IMR-90 (cell line): ENCODE data around the gene PRIMA1. TPM values are rescaled to one million over a fixed set of nuclear protein-coding genes. Genes with fewer than 3 reads are reported as not detected.

Experiments
- ATAC-seq: fragments of 200-7000 bp; cut with Tn5 transposase; 2 replicates; pipeline ENCODE4 v1.9.1; 2020; ENCODE audit warnings: low read depth, mild to moderate bottlenecking, moderate library complexity
- BruUV-seq: library from RNA; stranded (reverse); fragments of 400-500 nt; replicated peaks from 2 replicates; lab custom pipeline; 2021; lab: Mats Ljungman, UMichigan
- CTCF ChIA-PET: fragments of 300-600 bp; formaldehyde crosslinking; extraction: SDS; loops from one replicate; lab custom pipeline; 2021; ENCODE audit warnings: antibody characterized with exemption; lab: Yijun Ruan, JAX
- POLR2A ChIA-PET: fragments of 300-600 bp; sonication (Branson Sonifier 250); formaldehyde crosslinking; loops from one replicate; lab custom pipeline; 2022; ENCODE audit warnings: antibody characterized with exemption; ENCODE audit not compliant: unreplicated experiment; lab: Charles Lee
- DNase-seq: peaks from one replicate; pipeline ENCODE4 v3.0.0; 2013
- H2AFZ ChIP-seq: replicated peaks from 2 replicates; pipeline ENCODE3; 2013; ENCODE audit warnings: low read length, mild to moderate bottlenecking; ENCODE audit not compliant: poor library complexity
- H2AK5ac ChIP-seq: 2 replicates; pipeline ENCODE4 v1.6.1; 2013; ENCODE audit warnings: low read depth, low read length, inconsistent platforms
- H2AK9ac ChIP-seq: replicated peaks from 2 replicates; pipeline ENCODE3; 2013; ENCODE audit warnings: mild to moderate bottlenecking, low read depth, low read length, moderate library complexity; ENCODE audit not compliant: poor library complexity
- H2BK120ac ChIP-seq: 2 replicates; pipeline ENCODE4 v1.6.1; 2013; ENCODE audit warnings: low read depth, low read length, inconsistent platforms
- H2BK15ac ChIP-seq: 3 replicates; pipeline ENCODE4 v1.6.1; 2013; ENCODE audit warnings: low read depth, low read length, inconsistent platforms
- H2BK20ac ChIP-seq: 2 replicates; pipeline ENCODE4 v1.6.1; 2013; ENCODE audit warnings: low read depth, mild to moderate bottlenecking, inconsistent platforms, low read length, moderate library complexity
- H2BK5ac ChIP-seq: 2 replicates; pipeline ENCODE4 v1.6.1; 2013; ENCODE audit warnings: mild to moderate bottlenecking, low read depth, low read length, inconsistent platforms; ENCODE audit not compliant: poor library complexity, severe bottlenecking
- H3K14ac ChIP-seq: replicated peaks from 2 replicates; pipeline ENCODE4 v1.6.1; 2013; ENCODE audit warnings: low read depth, low read length, inconsistent platforms
- H3K18ac ChIP-seq: 2 replicates; pipeline ENCODE4 v1.6.1; 2013; ENCODE audit warnings: low read depth, low read length, control low read depth
- H3K23ac ChIP-seq: 2 replicates; pipeline ENCODE4 v1.6.1; 2013; ENCODE audit warnings: low read depth, low read length, inconsistent platforms
- H3K27ac ChIP-seq: 2 replicates; pipeline ENCODE4 v1.5.1; 2013; ENCODE audit warnings: mild to moderate bottlenecking, control low read depth, low read length; ENCODE audit not compliant: insufficient read depth
- H3K27me3 ChIP-seq: 2 replicates; pipeline ENCODE4 v1.6.1; 2013; ENCODE audit warnings: low read length; ENCODE audit not compliant: control insufficient read depth, insufficient read depth
- H3K36me3 ChIP-seq: 2 replicates; pipeline ENCODE4 v1.6.1; 2013; ENCODE audit warnings: low read length, mixed read lengths; ENCODE audit not compliant: control insufficient read depth, insufficient read depth
- H3K4ac ChIP-seq: 2 replicates; pipeline ENCODE4 v1.6.1; 2013; ENCODE audit warnings: low read depth, low read length, inconsistent platforms
- H3K4me1 ChIP-seq: 2 replicates; pipeline ENCODE4 v1.6.1; 2013; ENCODE audit warnings: low read length, mixed read lengths; ENCODE audit not compliant: control insufficient read depth, insufficient read depth
- H3K4me2 ChIP-seq: 2 replicates; pipeline ENCODE4 v1.6.1; 2013; ENCODE audit warnings: low read depth, mild to moderate bottlenecking, control low read depth, low read length, moderate library complexity
- H3K4me3 ChIP-seq: 2 replicates; pipeline ENCODE4 v1.5.1; 2013; ENCODE audit warnings: low read depth, mild to moderate bottlenecking, control low read depth, low read length, moderate library complexity; ENCODE audit not compliant: insufficient read depth
- H3K56ac ChIP-seq: 2 replicates; pipeline ENCODE4 v1.6.1; 2013; ENCODE audit warnings: low read length, inconsistent platforms; ENCODE audit not compliant: insufficient read depth; ENCODE audit errors: extremely low read depth
- H3K79me1 ChIP-seq, 2 experiments: 2 replicates each; pipeline ENCODE4 v1.6.1; 2013; ENCODE audit warnings: low read length in 2 of 2, inconsistent platforms in 1 of 2, low read depth in 1 of 2
- H3K9ac ChIP-seq: 2 replicates; pipeline ENCODE4 v1.6.1; 2013; ENCODE audit warnings: low read depth, low read length, control low read depth
- H3K9me1 ChIP-seq: 2 replicates; pipeline ENCODE4 v1.6.1; 2013; ENCODE audit warnings: low read length, inconsistent platforms; ENCODE audit not compliant: insufficient read depth
- H3K9me3 ChIP-seq: 2 replicates; pipeline ENCODE4 v1.6.1; 2013; ENCODE audit warnings: low read length; ENCODE audit not compliant: control insufficient read depth, insufficient read depth
- H4K20me1 ChIP-seq: 2 replicates; pipeline ENCODE4 v1.6.1; 2013; ENCODE audit warnings: low read length, inconsistent platforms; ENCODE audit not compliant: insufficient read depth
- H4K5ac ChIP-seq: 2 replicates; pipeline ENCODE4 v1.6.1; 2013; ENCODE audit warnings: mild to moderate bottlenecking, low read depth, low read length, control low read depth
- H4K8ac ChIP-seq, 2 experiments: 2 replicates each; pipeline ENCODE4 v1.6.1; 2013; ENCODE audit warnings: low read depth in 2 of 2, low read length in 2 of 2, control low read depth in 1 of 2, inconsistent platforms in 1 of 2
- H4K91ac ChIP-seq: 2 replicates; pipeline ENCODE4 v1.6.1; 2013; ENCODE audit warnings: low read depth, low read length, inconsistent platforms; ENCODE audit not compliant: insufficient read depth
- BHLHE40 ChIP-seq: fragments of 150-350 bp; IDR thresholded peaks from 2 replicates; pipeline ENCODE4 v1.6.1; 2016; ENCODE audit warnings: mild to moderate bottlenecking, low read depth, low read length
- CTCF ChIP-seq: conservative IDR thresholded peaks from 2 replicates; pipeline ENCODE4 v1.5.1; 2012; ENCODE audit warnings: mild to moderate bottlenecking, low read depth, low read length, improper control_type of control experiment
- FOS ChIP-seq: fragments of 150-350 bp; IDR thresholded peaks from 2 replicates; pipeline ENCODE4 v1.6.1; 2016; ENCODE audit warnings: low read depth, low read length
- NFE2L2 ChIP-seq: fragments of 150-350 bp; IDR thresholded peaks from 2 replicates; pipeline ENCODE4 v1.6.1; 2016; ENCODE audit warnings: low read depth, mild to moderate bottlenecking, low read length
- POLR2A ChIP-seq: IDR thresholded peaks from 2 replicates; pipeline ENCODE4 v1.6.1; 2012; ENCODE audit warnings: mild to moderate bottlenecking, low read depth, low read length
- RFX5 ChIP-seq: IDR thresholded peaks from 2 replicates; pipeline ENCODE4 v1.8.0; 2012; ENCODE audit warnings: low read depth, mild to moderate bottlenecking, low read length, moderate library complexity
- SMC3 ChIP-seq: fragments of 150-350 bp; IDR thresholded peaks from 2 replicates; pipeline ENCODE4 v1.6.1; 2016; ENCODE audit warnings: low read depth, mild to moderate bottlenecking, antibody characterized with exemption, low read length, moderate library complexity
- WGBS, 2 experiments: methylation state at CpG; one replicate each; pipeline versions ENCODE4 v1.1.5 to v1.1.7; 2013; ENCODE audit warnings: missing lambda C conversion rate in 2 of 2; ENCODE audit not compliant: insufficient read length in 1 of 2; ENCODE audit errors: extremely low coverage in 2 of 2; 5-methylcytosine and 5-hydroxymethylcytosine counted together
- dilution Hi-C: fragments of 300-500 bp; cut with HindIII; formaldehyde crosslinking; loops from one replicate; pipeline ENCODE4 v1.14.3; 2018; ENCODE audit warnings: low sequenced_read_pairs; ENCODE audit not compliant: unreplicated experiment
- in situ Hi-C: fragments of 300-500 bp; cut with MboI; formaldehyde crosslinking; loops from 3 replicates; pipeline ENCODE4 v1.14.3; 2019; ENCODE audit warnings: low sequenced_read_pairs, inconsistent platforms, mixed read lengths
- intact Hi-C: fragments of 100-400 bp; cut with micrococcal nuclease; formaldehyde crosslinking; loops from 2 replicates; pipeline ENCODE4 v1.10.0; 2022
- polyA plus RNA-seq, 3 experiments: library from polyadenylated mRNA; depleted of rRNA; stranded (reverse); fragments of >200 nt; gene quantifications; 2 replicates each; pipeline ENCODE4 v1.2.3, GENCODE V29; 2012; ENCODE audit warnings: low replicate concordance in 1 of 3
- total RNA-seq: library from RNA; depleted of rRNA; stranded (reverse); fragments of >200 nt; gene quantifications from 2 replicates; pipeline ENCODE4 v1.2.3, GENCODE V29; 2012
- TF ChIP-seq, protein P1 (sequence below): fragments of 150-350 bp; IDR thresholded peaks from 2 replicates; pipeline ENCODE4 v1.6.1; 2017; ENCODE audit warnings: mild to moderate bottlenecking, antibody characterized with exemption, low read length, low read depth

Gene PRIMA1
- total and polyA plus RNA-seq, 2 of the 4 experiments (the other 2 are of a cell fraction), result not detected

DNA sequence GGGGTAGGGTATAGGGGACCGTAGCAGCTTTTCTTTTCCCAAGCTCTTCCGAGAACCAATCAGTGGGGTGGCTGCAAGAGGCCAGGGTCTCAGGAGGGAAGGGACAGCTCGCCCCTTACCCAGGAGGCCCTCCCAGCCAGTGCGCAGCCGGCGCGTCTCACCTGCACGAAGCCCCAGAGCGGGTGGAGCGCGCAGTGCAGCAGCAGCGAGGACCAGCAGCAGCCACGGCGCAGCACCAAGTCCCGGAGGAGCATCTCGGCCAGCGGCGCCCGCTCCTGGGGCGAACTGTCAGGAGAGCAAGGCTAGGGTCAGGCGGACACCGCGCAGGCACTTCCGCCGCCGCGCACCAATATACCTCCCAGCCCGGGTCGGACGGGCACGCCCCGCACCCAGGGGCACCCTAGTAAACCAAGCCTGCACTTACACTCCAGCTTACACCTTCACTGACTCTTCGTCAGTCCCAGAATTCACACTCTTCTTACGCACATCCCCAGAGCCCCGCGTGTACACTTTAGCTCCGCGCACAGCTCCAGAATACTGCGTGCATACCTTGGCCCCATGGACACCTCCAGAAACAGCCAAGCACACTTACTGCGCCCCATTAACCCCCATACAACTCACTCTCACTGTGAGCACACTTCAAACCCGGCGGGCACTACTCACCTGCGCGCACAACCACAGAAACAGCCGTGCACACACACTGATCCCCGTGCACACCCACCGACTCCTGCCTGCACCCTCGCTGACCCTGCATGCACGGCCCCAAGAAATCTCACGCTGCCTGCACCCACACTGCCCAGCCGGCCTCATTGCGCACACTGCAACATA lies 606 bp downstream of the PRIMA1 start (continued):
- TF ChIP-seq POLR2A, result no peak

DNA sequence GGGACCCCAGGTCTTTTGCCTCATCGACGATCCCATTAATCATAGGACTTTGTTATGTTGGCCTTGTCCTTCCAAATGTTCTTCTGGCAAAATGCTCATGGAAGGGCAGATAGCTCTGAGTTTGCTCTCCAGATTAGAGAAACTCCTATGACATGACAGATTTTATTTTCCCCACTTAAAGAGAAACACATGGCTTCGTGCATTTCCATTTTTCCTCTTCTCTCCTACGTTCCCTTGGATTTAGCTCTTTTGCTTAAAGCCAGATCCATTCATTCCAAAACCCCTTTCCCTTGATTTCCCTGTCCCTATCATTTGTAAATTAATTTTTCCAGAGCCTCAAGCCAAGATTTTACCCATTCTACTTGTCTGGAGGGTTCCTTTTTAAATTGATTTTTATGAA lies 2.9 kb downstream of the PRIMA1 start:
- H3K23ac ChIP-seq, result no peak overlapping the region
- H3K4me3 ChIP-seq, result no peak overlapping the region
- H2BK20ac ChIP-seq, result no peak overlapping the region
- no peak overlapping the region for H3K27ac ChIP-seq
- no peak overlapping the region for H3K14ac ChIP-seq
- H3K4ac ChIP-seq, result no peak overlapping the region
- WGBS, 2 experiments, result 25% methylated on average over 2 of the region's 4 CpGs; no CpG with 5 or more reads in 1 of the 2 experiments
- no peaks in the 10 kb centered on the region for H4K20me1 ChIP-seq
- no peak overlapping the region for H3K18ac ChIP-seq
- H3K27me3 ChIP-seq, result peaks cover 11% of the 10 kb centered on the region
- dilution Hi-C loops, result no loop called here
- no peak overlapping the region for H2BK15ac ChIP-seq
- no peak overlapping the region for H2AFZ ChIP-seq
- no peaks in the 10 kb centered on the region for H3K36me3 ChIP-seq
- DNase-seq (no peak), ATAC-seq (no peak)
- in situ Hi-C loops, result no loop called here
- no peak overlapping the region for H2AK9ac ChIP-seq
- no peak overlapping the region for H4K5ac ChIP-seq
- H3K56ac ChIP-seq, result no peak overlapping the region
- H3K4me2 ChIP-seq, result no peak overlapping the region
- H3K4me1 ChIP-seq, result no peaks in the 10 kb centered on the region
- H3K9me3 ChIP-seq, result no peaks in the 10 kb centered on the region; the same call in none of the 2 replicates
- H3K9me1 ChIP-seq, result no peaks in the 10 kb centered on the region
- H2BK120ac ChIP-seq, result no peak overlapping the region
- no peak overlapping the region for H2BK5ac ChIP-seq
- no peak overlapping the region for H3K9ac ChIP-seq
- H4K8ac ChIP-seq, result no peak overlapping the region
- intact Hi-C loops, result no loop called here
- no peaks in the 10 kb centered on the region for H3K79me1 ChIP-seq
- POLR2A ChIA-PET, result no interaction called here
- no peak overlapping the region for H4K91ac ChIP-seq
- no TSS peak for BruUV-seq
- no peak overlapping the region for H2AK5ac ChIP-seq
- CTCF ChIA-PET, result no interaction called here
- TF ChIP-seq BHLHE40 (no peak), CTCF (no peak), NFE2L2 (no peak), RFX5 (no peak), SMC3 (no peak), POLR2A (no peak), FOS (no peak)
- TF ChIP-seq, protein P1, sequence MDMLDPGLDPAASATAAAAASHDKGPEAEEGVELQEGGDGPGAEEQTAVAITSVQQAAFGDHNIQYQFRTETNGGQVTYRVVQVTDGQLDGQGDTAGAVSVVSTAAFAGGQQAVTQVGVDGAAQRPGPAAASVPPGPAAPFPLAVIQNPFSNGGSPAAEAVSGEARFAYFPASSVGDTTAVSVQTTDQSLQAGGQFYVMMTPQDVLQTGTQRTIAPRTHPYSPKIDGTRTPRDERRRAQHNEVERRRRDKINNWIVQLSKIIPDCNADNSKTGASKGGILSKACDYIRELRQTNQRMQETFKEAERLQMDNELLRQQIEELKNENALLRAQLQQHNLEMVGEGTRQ, result no peak
